HL-60/S4 (cell line): Measurements from ENCODE around the gene CR1.
"Not testable (repeated sequence)": the region's sequence is repeated elsewhere in the genome, so short reads cannot be mapped to it uniquely, and the experiment has no call there.

ENCODE experiments used
- in situ Hi-C: fragments of 300-500 bp; cut with MboI; formaldehyde crosslinking; loops from 2 replicates; pipeline ENCODE4 v1.14.3; 2022; ENCODE audit warnings: low sequenced_read_pairs

The CR1 gene

GRCh38 chr1:207495801-207496792, at the start of gene CR1:
CR1 (plus strand) TSS chr1:207496157; CDS start chr1:207496268, 111 bp downstream.
- in situ Hi-C loops, result no loop called here

- in situ Hi-C loops, result no loop called here
Measured at GRCh38 chr1:207453710-207454045, 42.3 kb upstream of the CR1 start.

DNA sequence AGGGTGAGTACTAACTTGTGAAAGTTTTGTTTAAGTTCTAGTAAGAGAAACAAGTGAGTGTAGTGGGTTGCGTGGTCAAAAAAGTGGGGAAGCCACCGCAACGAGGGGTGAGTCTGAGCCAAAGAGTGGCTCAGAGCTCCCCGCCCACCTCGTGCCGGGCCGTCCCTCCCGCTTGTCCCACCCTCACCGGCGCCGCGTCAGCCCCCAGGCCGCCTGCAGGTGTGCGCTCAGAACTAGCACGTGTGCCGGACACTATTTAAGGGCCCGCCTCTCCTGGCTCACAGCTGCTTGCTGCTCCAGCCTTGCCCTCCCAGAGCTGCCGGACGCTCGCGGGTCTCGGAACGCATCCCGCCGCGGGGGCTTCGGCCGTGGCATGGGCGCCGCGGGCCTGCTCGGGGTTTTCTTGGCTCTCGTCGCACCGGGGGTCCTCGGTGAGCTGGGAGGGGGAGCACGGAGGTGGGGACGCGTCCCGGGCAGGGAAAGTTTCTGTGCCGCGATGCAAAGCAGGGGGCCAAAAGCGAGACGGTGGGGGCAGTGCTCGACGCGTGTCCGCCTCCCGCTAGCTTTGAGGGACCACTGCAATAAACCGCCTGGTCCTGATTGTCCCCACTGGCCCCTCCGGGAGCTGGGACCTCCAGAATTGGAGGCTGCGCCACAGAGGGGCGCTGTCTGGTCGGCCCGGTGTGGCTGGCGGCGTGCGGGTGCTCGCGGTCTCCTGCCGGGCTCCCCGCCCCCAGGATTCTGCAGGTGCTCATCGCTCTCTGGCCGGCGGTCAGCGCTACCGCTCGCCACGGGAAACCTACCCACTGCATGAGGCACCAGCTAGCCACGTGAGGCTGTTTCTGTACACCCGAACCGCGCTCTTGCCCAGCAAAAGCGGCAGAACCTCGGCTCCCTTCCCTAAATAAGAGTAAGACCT, 41.7 kb upstream of the CR1 start, which contains the start of gene CR2:
CR2 (plus strand) TSS at position 283 of the 919 bp plus-strand sequence; CDS start at position 374, 91 bp downstream.
- in situ Hi-C loops, result no loop called here

DNA sequence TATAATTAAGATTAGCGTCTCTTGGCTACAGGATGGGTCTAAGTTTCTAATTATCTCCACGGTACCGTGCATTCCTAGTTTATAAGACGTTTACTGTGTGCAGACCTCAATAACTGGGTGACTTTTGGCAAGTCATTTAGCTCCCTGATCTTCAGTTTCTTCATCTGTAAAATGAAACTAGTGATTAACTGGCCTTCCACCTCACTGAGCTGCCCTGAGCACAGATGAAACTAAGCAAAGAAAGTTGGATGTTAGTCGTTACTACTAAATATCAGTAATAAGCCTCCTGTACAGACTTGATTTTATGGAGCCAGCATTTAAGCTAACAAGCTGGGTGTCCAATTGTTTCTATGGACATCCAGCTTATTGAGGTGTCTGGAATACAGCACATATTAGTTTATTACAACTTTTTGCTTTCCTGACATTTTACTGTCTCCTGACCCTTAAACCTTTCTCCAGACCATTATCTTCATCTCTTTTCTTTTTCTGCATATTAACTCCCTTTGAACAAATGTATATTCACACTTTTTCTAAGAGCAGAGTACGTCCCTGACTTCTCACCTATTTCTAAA, 40.7 kb upstream of the CR1 start:
- in situ Hi-C loops, result no loop called here

GRCh38 chr1:207458414-207458813, 37.5 kb upstream of the CR1 start:
- in situ Hi-C loops, result no loop called here

DNA sequence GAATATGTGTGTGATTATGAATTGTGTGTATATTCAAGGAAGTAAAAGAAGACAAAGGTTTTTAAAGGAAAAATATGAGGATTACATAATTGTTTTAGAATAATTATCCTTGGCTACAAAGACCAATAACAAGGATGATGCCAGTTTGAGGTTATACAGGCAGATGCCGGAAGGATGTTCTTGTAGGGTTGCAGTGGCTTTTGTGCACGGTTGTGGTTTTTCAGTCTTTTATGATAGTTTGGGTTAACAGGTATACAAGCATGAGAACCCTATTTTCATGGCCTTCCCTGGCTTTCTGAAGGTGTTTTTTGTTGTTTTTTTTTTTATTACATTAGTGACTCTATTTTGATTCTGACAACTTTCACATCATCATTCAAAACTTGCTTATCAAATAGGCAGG, 36.9 kb upstream of the CR1 start:
- in situ Hi-C loops, result no loop called here

DNA sequence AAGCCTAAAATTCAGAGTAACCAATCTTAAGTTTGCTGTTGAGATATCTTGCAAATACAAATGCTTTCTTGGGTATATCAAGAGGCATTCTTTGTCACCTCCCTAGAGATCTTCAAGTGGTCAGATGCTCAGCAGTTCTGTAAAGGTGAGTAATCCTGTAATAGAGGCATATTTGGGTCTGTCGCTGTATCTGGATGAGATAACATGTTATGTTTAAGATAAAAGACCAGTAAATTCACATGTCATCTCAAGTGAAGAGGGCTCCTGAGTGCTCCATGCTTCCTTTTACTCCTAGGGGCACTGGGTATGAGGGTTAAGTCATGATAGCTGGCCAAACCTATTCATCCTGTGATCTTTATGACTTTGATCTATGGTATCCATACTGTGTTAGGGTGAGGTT, 34.3 kb upstream of the CR1 start:
- in situ Hi-C loops, result no loop called here

DNA sequence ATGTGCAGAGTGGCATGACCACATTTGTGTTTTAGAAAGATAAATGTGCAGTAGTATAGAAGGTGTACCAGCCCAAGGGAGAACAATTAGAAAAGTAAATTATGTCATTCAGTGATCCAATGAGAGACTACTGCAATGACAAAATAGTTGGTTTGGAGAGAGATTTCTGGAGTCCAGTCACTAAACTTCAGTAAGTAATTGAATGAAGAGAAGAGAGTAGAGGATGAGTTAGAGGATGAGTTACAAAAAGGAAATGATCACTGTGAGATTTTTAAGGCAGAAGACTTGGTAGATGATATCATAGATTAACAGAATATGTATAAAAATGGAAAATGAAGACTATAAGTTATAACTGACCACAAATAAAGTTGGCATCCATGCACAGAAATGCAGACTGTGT, 33.4 kb upstream of the CR1 start:
- in situ Hi-C loops, result no loop called here

- in situ Hi-C loops, result no loop called here
Measured at GRCh38 chr1:207463021-207463420, 32.9 kb upstream of the CR1 start.

DNA sequence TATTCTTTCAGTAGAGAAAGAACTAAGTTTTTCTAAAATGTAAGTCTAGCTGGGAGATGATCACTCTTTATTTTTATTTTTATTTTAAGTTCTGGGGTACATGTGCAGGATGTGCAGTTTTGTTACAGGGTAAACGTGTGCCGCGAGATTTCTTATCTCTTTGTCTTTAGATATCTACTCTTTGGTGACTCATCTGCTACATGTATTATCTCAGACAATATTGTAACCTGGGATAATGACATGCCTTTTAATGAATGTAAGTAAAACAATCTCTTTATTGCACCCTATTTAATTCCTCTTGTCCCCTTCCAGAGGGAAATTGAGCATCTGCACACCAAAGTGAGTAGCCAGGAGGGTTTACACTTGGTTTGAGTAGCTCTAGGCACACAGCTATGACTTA, 32.4 kb upstream of the CR1 start:
- in situ Hi-C loops, result no loop called here

GRCh38 chr1:207470927-207471326, 25.0 kb upstream of the CR1 start:
- in situ Hi-C loops, result no loop called here

GRCh38 chr1:207474210-207474609, 21.7 kb upstream of the CR1 start:
- in situ Hi-C loops, result no loop called here

DNA sequence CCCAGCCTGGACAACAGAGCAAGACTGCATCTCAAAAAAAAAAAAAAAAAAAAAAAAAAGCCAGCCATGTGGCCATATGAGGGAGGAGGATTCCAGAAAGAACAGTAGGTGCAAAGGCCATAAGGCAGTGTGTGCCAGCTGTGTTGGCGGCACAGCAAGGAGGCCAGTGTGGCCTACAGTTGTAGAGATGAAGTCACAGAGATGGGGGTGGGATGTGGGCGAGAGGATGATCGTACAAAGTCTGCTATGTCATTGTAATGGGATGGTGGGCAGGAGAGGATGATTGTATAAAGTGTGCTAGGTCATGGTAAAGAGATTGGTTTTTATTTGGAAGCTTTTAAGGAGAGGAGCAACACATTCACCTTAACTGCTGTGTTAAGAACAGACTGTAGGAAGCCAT, 9.8 kb upstream of the CR1 start:
- in situ Hi-C loops, result no loop called here

- in situ Hi-C loops, result no loop called here
Measured at GRCh38 chr1:207487636-207488035, 8.3 kb upstream of the CR1 start.

DNA sequence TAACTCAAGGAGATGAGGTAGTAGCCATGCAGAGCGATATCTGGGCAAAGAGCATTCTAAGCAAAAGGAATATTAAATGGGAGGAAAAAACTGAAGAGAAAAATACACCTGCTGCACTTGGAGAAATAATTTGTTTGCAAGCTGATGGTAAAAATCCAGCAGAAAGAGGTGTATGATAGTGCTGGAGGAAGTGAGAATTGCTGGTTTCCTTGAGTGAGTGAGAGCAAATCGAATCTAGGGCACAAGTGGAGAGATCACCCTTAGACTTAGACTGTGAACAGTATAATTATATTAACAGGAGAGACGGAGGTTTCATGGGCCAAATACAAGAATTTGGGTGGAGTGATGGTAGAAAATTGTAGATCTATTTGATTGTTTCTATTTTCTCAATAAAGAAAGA, 2.7 kb upstream of the CR1 start:
- in situ Hi-C loops, result no loop called here

- in situ Hi-C loops, result no loop called here
Measured at GRCh38 chr1:207494171-207494570, 1.8 kb upstream of the CR1 start.

DNA sequence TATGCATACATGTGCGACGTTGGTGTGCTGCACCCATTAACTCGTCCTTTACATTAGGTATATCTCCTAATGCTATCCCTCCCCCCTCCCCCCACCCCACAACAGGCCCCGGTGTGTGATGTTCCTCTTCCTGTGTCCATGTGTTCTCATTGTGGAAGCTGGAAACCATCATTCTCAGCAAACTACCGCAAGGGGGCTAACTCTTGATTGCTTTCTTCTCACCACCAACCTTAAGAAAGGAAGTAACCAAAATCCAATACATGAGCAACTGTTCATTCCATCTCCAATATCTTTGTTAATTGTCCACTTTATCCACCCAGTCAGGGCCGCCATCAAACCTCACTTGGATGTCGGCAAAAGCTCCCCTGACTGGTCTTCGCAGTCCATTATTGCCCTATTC, 676 bp upstream of the CR1 start:
- in situ Hi-C loops, result not testable (repeated sequence)

GRCh38 chr1:207497941-207498340, 2.0 kb downstream of the CR1 start:
- in situ Hi-C loops, result no loop called here

DNA sequence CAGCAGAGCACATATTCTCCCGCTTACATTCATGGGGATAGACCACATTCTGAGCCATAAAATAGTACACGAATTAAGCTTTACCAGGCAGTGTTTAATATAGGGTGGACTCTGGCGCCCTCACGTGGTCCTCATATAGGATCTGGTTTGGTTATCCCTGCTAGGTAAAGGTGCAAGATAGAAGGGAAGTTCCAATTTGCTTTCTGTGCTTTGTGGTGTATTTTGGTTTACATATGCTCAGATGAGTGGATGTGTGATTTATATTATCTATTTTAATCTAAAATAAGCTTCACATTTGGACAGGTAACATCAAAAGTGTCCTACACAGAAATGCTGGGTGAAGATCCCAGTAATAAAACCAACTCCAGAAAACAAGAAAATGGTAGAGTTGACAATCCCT, 3.6 kb downstream of the CR1 start:
- in situ Hi-C loops, result no loop called here

- in situ Hi-C loops, result no loop called here
Measured at GRCh38 chr1:207500306-207500705, 4.3 kb downstream of the CR1 start.

- in situ Hi-C loops, result no loop called here
Measured at GRCh38 chr1:207501071-207501470, 5.1 kb downstream of the CR1 start.
